HEK293 (cell line): ENCODE results near the gene PMAIP1.

Source experiments
- CTCF ChIA-PET: fragments of 350-600 bp; formaldehyde crosslinking; extraction: SDS; loops from one replicate; lab custom pipeline; 2021; ENCODE audit warnings: antibody characterized with exemption; lab: Yijun Ruan, JAX
- POLR2A ChIA-PET: fragments of 300-600 bp; formaldehyde crosslinking; extraction: SDS; loops from one replicate; lab custom pipeline; 2020; ENCODE audit warnings: antibody characterized with exemption, inconsistent platforms; lab: Yijun Ruan, JAX
- H3K27ac ChIP-seq: fragments of 200-500 bp; sonication (Bioruptor generic); 2 replicates; pipeline ENCODE4 v1.5.1; 2014; ENCODE audit warnings: low read depth, low read length, control low read depth, inconsistent platforms; ENCODE audit errors: extremely low read depth
- H3K36me3 ChIP-seq, 2 experiments: fragments of 200-500 bp in 1 of 2; sonication (Bioruptor generic) in 1 of 2; 1 replicate in 1 of 2; 2 replicates in 1 of 2; pipeline ENCODE4 v1.5.1; 2014 to 2017; ENCODE audit warnings: inconsistent platforms in 2 of 2, low read length in 2 of 2; ENCODE audit not compliant: control insufficient read depth in 2 of 2, insufficient read depth in 1 of 2
- H3K4me1 ChIP-seq: fragments of 200-500 bp; sonication (Bioruptor generic); 2 replicates; pipeline ENCODE4 v1.5.1; 2014; ENCODE audit warnings: mild to moderate bottlenecking, low read length, inconsistent platforms; ENCODE audit not compliant: control insufficient read depth, insufficient read depth
- H3K4me3 ChIP-seq: 2 replicates; pipeline ENCODE4 v1.5.1; 2011; ENCODE audit warnings: low read depth, mild to moderate bottlenecking, control low read depth, low read length, moderate library complexity
- H3K9me3 ChIP-seq: fragments of 200-500 bp; sonication (Bioruptor generic); 2 replicates; pipeline ENCODE4 v1.5.1; 2014; ENCODE audit warnings: low read depth, low read length, inconsistent platforms; ENCODE audit not compliant: control insufficient read depth, insufficient read depth
- BCL11B ChIP-seq: fragments of 450-650 bp; formaldehyde crosslinking; IDR thresholded peaks from 2 replicates; pipeline ENCODE4 v1.5.1; 2016; ENCODE audit warnings: low read depth, missing biosample characterization, missing genetic modification characterization
- GLIS1 ChIP-seq: fragments of 450-650 bp; formaldehyde crosslinking; IDR thresholded peaks from 2 replicates; pipeline ENCODE4 v1.5.1; 2016; ENCODE audit warnings: missing biosample characterization, missing genetic modification characterization
- INSM2 ChIP-seq: fragments of 450-650 bp; formaldehyde crosslinking; IDR thresholded peaks from 2 replicates; pipeline ENCODE4 v1.5.1; 2016; ENCODE audit warnings: missing biosample characterization, missing genetic modification characterization
- KLF1 ChIP-seq: fragments of 450-650 bp; formaldehyde crosslinking; IDR thresholded peaks from 2 replicates; pipeline ENCODE4 v1.5.1; 2016; ENCODE audit warnings: missing biosample characterization, missing genetic modification characterization
- KLF16 ChIP-seq: fragments of 450-650 bp; formaldehyde crosslinking; IDR thresholded peaks from 2 replicates; pipeline ENCODE4 v1.5.1; 2017; ENCODE audit warnings: missing biosample characterization, missing genetic modification characterization
- KLF17 ChIP-seq: fragments of 450-650 bp; formaldehyde crosslinking; IDR thresholded peaks from 2 replicates; pipeline ENCODE4 v1.5.1; 2016; ENCODE audit warnings: missing biosample characterization, missing genetic modification characterization
- MEIS1 ChIP-seq: sonication (generic); formaldehyde crosslinking; IDR thresholded peaks from 2 replicates; pipeline ENCODE4 v1.8.1; 2022; ENCODE audit warnings: missing genetic modification reagents, mild to moderate bottlenecking, borderline replicate concordance
- MYNN ChIP-seq: fragments of 450-650 bp; formaldehyde crosslinking; IDR thresholded peaks from 2 replicates; pipeline ENCODE4 v1.5.1; 2016; ENCODE audit warnings: missing biosample characterization, missing genetic modification characterization, borderline replicate concordance
- OVOL3 ChIP-seq: fragments of 450-650 bp; formaldehyde crosslinking; IDR thresholded peaks from 2 replicates; pipeline ENCODE4 v1.5.1; 2016; ENCODE audit warnings: missing biosample characterization, missing genetic modification characterization
- PRDM4 ChIP-seq: fragments of 450-650 bp; formaldehyde crosslinking; IDR thresholded peaks from 2 replicates; pipeline ENCODE4 v1.5.1; 2017; ENCODE audit warnings: missing biosample characterization, missing genetic modification characterization
- SP7 ChIP-seq: fragments of 450-650 bp; formaldehyde crosslinking; IDR thresholded peaks from 2 replicates; pipeline ENCODE4 v1.5.1; 2016; ENCODE audit warnings: missing biosample characterization, missing genetic modification characterization
- TCF7L2 ChIP-seq: IDR thresholded peaks from 2 replicates; pipeline ENCODE4 v1.6.1; 2011; ENCODE audit warnings: low read depth, mild to moderate bottlenecking, inconsistent platforms, low read length, moderate library complexity, borderline replicate concordance
- YY2 ChIP-seq: fragments of 450-650 bp; formaldehyde crosslinking; IDR thresholded peaks from 2 replicates; pipeline ENCODE4 v1.5.1; 2016; ENCODE audit warnings: missing biosample characterization, missing genetic modification characterization
- ZBTB17 ChIP-seq: fragments of 450-650 bp; formaldehyde crosslinking; IDR thresholded peaks from 2 replicates; pipeline ENCODE4 v1.5.1; 2016; ENCODE audit warnings: missing biosample characterization, missing genetic modification characterization
- ZBTB20 ChIP-seq: fragments of 450-650 bp; formaldehyde crosslinking; IDR thresholded peaks from 2 replicates; pipeline ENCODE4 v1.5.1; 2016; ENCODE audit warnings: missing biosample characterization, missing genetic modification characterization
- ZBTB26 ChIP-seq: fragments of 450-650 bp; formaldehyde crosslinking; optimal IDR thresholded peaks from 2 replicates; pipeline ENCODE3; 2016; ENCODE audit warnings: missing biosample characterization, mild to moderate bottlenecking, missing genetic modification characterization
- ZFP3 ChIP-seq: fragments of 450-650 bp; formaldehyde crosslinking; IDR thresholded peaks from 2 replicates; pipeline ENCODE4 v1.5.1; 2016; ENCODE audit warnings: low read depth, missing biosample characterization, missing genetic modification characterization
- ZNF211 ChIP-seq: fragments of 450-650 bp; formaldehyde crosslinking; IDR thresholded peaks from 2 replicates; pipeline ENCODE4 v1.5.1; 2016; ENCODE audit warnings: low read depth, missing biosample characterization, missing genetic modification characterization
- ZNF214 ChIP-seq: fragments of 450-650 bp; formaldehyde crosslinking; IDR thresholded peaks from 2 replicates; pipeline ENCODE4 v1.5.1; 2017; ENCODE audit warnings: missing biosample characterization, mild to moderate bottlenecking, missing genetic modification characterization, borderline replicate concordance
- ZNF280C ChIP-seq: fragments of 450-650 bp; formaldehyde crosslinking; IDR thresholded peaks from 2 replicates; pipeline ENCODE4 v1.5.1; 2016; ENCODE audit warnings: missing biosample characterization, missing genetic modification characterization
- ZNF362 ChIP-seq: fragments of 450-650 bp; formaldehyde crosslinking; IDR thresholded peaks from 2 replicates; pipeline ENCODE4 v1.5.1; 2016; ENCODE audit warnings: missing biosample characterization, missing genetic modification characterization
- ZNF391 ChIP-seq: fragments of 450-650 bp; formaldehyde crosslinking; IDR thresholded peaks from 2 replicates; pipeline ENCODE4 v1.5.1; 2016; ENCODE audit warnings: low read depth, missing biosample characterization, missing genetic modification characterization, borderline replicate concordance
- ZNF555 ChIP-seq: fragments of 450-650 bp; formaldehyde crosslinking; conservative IDR thresholded peaks from 2 replicates; pipeline ENCODE4 v1.5.1; 2017; ENCODE audit warnings: missing biosample characterization, mild to moderate bottlenecking, missing genetic modification characterization, inconsistent platforms
- ZNF600 ChIP-seq: fragments of 450-650 bp; formaldehyde crosslinking; IDR thresholded peaks from 2 replicates; pipeline ENCODE4 v1.5.1; 2016; ENCODE audit warnings: missing biosample characterization, missing genetic modification characterization
- ZNF621 ChIP-seq: fragments of 450-650 bp; formaldehyde crosslinking; IDR thresholded peaks from 2 replicates; pipeline ENCODE4 v1.5.1; 2017; ENCODE audit warnings: missing biosample characterization, missing genetic modification characterization
- ZNF664 ChIP-seq: fragments of 450-650 bp; formaldehyde crosslinking; IDR thresholded peaks from 2 replicates; pipeline ENCODE4 v1.5.1; 2016; ENCODE audit warnings: missing biosample characterization, missing genetic modification characterization
- ZNF701 ChIP-seq: fragments of 450-650 bp; formaldehyde crosslinking; IDR thresholded peaks from 2 replicates; pipeline ENCODE4 v1.5.1; 2016; ENCODE audit warnings: missing biosample characterization, missing genetic modification characterization

Gene PMAIP1

GRCh38 chr18:59881728-59882656 lies 17.8 kb upstream of the PMAIP1 start:
- H3K4me1 ChIP-seq = peaks cover 16% of the 10 kb centered on the region
- H3K36me3 ChIP-seq = no peaks in the 10 kb centered on the region
- H3K4me3 ChIP-seq = no peak overlapping the region
- POLR2A ChIA-PET = interaction anchor here (0.7 to 5.0 kb wide), 4 partner anchors 9 to 185 kb away, joined by 3 to 69 read pairs (median 8); partner anchors contain the start of gene PMAIP1
- no peaks in the 10 kb centered on the region for H3K9me3 ChIP-seq
- peak overlapping the region; percentile 84 for H3K27ac ChIP-seq
- CTCF ChIA-PET = interaction anchor here (0.5 to 1.1 kb wide), 11 partner anchors 8 to 614 kb away, joined by 3 to 5 read pairs (median 4); no protein-coding TSS in a partner anchor
- TF ChIP-seq ZNF664 (tag by site-specific recombination) (0 out of 2 replicates have a peak, but pooled peaks have one; percentile 3), ZFP3 (tag by site-specific recombination) (no peak), ZNF362 (0 out of 2 replicates have a peak, but pooled peaks have one; percentile 21), MEIS1 (no peak), TCF7L2 (0 out of 2 replicates have a peak, but pooled peaks have one; percentile 23), INSM2 (tag by site-specific recombination) (no peak), SP7 (tag by site-specific recombination) (peak; percentile 59; the same call in 1 of the 2 replicates), ZNF555 (no peak), ZNF701 (tag by site-specific recombination) (no peak), KLF1 (tag by site-specific recombination) (peak; percentile 73), YY2 (tag by site-specific recombination) (no peak), ZBTB20 (tag by site-specific recombination) (no peak), MYNN (no peak), OVOL3 (tag by site-specific recombination) (no peak), KLF17 (peak; percentile 60; the same call in 1 of the 2 replicates), ZNF280C (no peak), ZNF214 (no peak), ZNF621 (no peak), ZNF391 (no peak), PRDM4 (tag by site-specific recombination) (peak; percentile 89), GLIS1 (tag by site-specific recombination) (0 out of 2 replicates have a peak, but pooled peaks have one; percentile 27), ZNF211 (no peak), BCL11B (tag by site-specific recombination) (no peak), ZBTB17 (tag by site-specific recombination) (peak; percentile 56), ZNF600 (no peak), ZBTB26 (tag by site-specific recombination) (no peak), KLF16 (tag by site-specific recombination) (no peak)
